IMR-90 (cell line): ENCODE data around the gene MGAT3. TPM values are rescaled to one million over a fixed set of nuclear protein-coding genes. Genes with fewer than 3 reads are reported as not detected.

Experiments used
- ATAC-seq: fragments of 200-7000 bp; cut with Tn5 transposase; 2 replicates; pipeline ENCODE4 v1.9.1; 2020; ENCODE audit warnings: low read depth, mild to moderate bottlenecking, moderate library complexity
- BruUV-seq: library from RNA; stranded (reverse); fragments of 400-500 nt; replicated peaks from 2 replicates; lab custom pipeline; 2021; lab: Mats Ljungman, UMichigan
- CTCF ChIA-PET: fragments of 300-600 bp; formaldehyde crosslinking; extraction: SDS; loops from one replicate; lab custom pipeline; 2021; ENCODE audit warnings: antibody characterized with exemption; lab: Yijun Ruan, JAX
- POLR2A ChIA-PET: fragments of 300-600 bp; sonication (Branson Sonifier 250); formaldehyde crosslinking; loops from one replicate; lab custom pipeline; 2022; ENCODE audit warnings: antibody characterized with exemption; ENCODE audit not compliant: unreplicated experiment; lab: Charles Lee
- DNase-seq: peaks from one replicate; pipeline ENCODE4 v3.0.0; 2013
- H2AFZ ChIP-seq: replicated peaks from 2 replicates; pipeline ENCODE3; 2013; ENCODE audit warnings: low read length, mild to moderate bottlenecking; ENCODE audit not compliant: poor library complexity
- H2AK5ac ChIP-seq: 2 replicates; pipeline ENCODE4 v1.6.1; 2013; ENCODE audit warnings: low read depth, low read length, inconsistent platforms
- H2AK9ac ChIP-seq: replicated peaks from 2 replicates; pipeline ENCODE3; 2013; ENCODE audit warnings: mild to moderate bottlenecking, low read depth, low read length, moderate library complexity; ENCODE audit not compliant: poor library complexity
- H2BK120ac ChIP-seq: 2 replicates; pipeline ENCODE4 v1.6.1; 2013; ENCODE audit warnings: low read depth, low read length, inconsistent platforms
- H2BK15ac ChIP-seq: 3 replicates; pipeline ENCODE4 v1.6.1; 2013; ENCODE audit warnings: low read depth, low read length, inconsistent platforms
- H2BK20ac ChIP-seq: 2 replicates; pipeline ENCODE4 v1.6.1; 2013; ENCODE audit warnings: low read depth, mild to moderate bottlenecking, inconsistent platforms, low read length, moderate library complexity
- H2BK5ac ChIP-seq: 2 replicates; pipeline ENCODE4 v1.6.1; 2013; ENCODE audit warnings: mild to moderate bottlenecking, low read depth, low read length, inconsistent platforms; ENCODE audit not compliant: poor library complexity, severe bottlenecking
- H3K14ac ChIP-seq: replicated peaks from 2 replicates; pipeline ENCODE4 v1.6.1; 2013; ENCODE audit warnings: low read depth, low read length, inconsistent platforms
- H3K18ac ChIP-seq: 2 replicates; pipeline ENCODE4 v1.6.1; 2013; ENCODE audit warnings: low read depth, low read length, control low read depth
- H3K23ac ChIP-seq: 2 replicates; pipeline ENCODE4 v1.6.1; 2013; ENCODE audit warnings: low read depth, low read length, inconsistent platforms
- H3K27ac ChIP-seq: 2 replicates; pipeline ENCODE4 v1.5.1; 2013; ENCODE audit warnings: mild to moderate bottlenecking, control low read depth, low read length; ENCODE audit not compliant: insufficient read depth
- H3K27me3 ChIP-seq: 2 replicates; pipeline ENCODE4 v1.6.1; 2013; ENCODE audit warnings: low read length; ENCODE audit not compliant: control insufficient read depth, insufficient read depth
- H3K36me3 ChIP-seq: 2 replicates; pipeline ENCODE4 v1.6.1; 2013; ENCODE audit warnings: low read length, mixed read lengths; ENCODE audit not compliant: control insufficient read depth, insufficient read depth
- H3K4ac ChIP-seq: 2 replicates; pipeline ENCODE4 v1.6.1; 2013; ENCODE audit warnings: low read depth, low read length, inconsistent platforms
- H3K4me1 ChIP-seq: 2 replicates; pipeline ENCODE4 v1.6.1; 2013; ENCODE audit warnings: low read length, mixed read lengths; ENCODE audit not compliant: control insufficient read depth, insufficient read depth
- H3K4me2 ChIP-seq: 2 replicates; pipeline ENCODE4 v1.6.1; 2013; ENCODE audit warnings: low read depth, mild to moderate bottlenecking, control low read depth, low read length, moderate library complexity
- H3K4me3 ChIP-seq: 2 replicates; pipeline ENCODE4 v1.5.1; 2013; ENCODE audit warnings: low read depth, mild to moderate bottlenecking, control low read depth, low read length, moderate library complexity; ENCODE audit not compliant: insufficient read depth
- H3K56ac ChIP-seq: 2 replicates; pipeline ENCODE4 v1.6.1; 2013; ENCODE audit warnings: low read length, inconsistent platforms; ENCODE audit not compliant: insufficient read depth; ENCODE audit errors: extremely low read depth
- H3K79me1 ChIP-seq, 2 experiments: 2 replicates each; pipeline ENCODE4 v1.6.1; 2013; ENCODE audit warnings: low read length in 2 of 2, inconsistent platforms in 1 of 2, low read depth in 1 of 2
- H3K9ac ChIP-seq: 2 replicates; pipeline ENCODE4 v1.6.1; 2013; ENCODE audit warnings: low read depth, low read length, control low read depth
- H3K9me1 ChIP-seq: 2 replicates; pipeline ENCODE4 v1.6.1; 2013; ENCODE audit warnings: low read length, inconsistent platforms; ENCODE audit not compliant: insufficient read depth
- H3K9me3 ChIP-seq: 2 replicates; pipeline ENCODE4 v1.6.1; 2013; ENCODE audit warnings: low read length; ENCODE audit not compliant: control insufficient read depth, insufficient read depth
- H4K20me1 ChIP-seq: 2 replicates; pipeline ENCODE4 v1.6.1; 2013; ENCODE audit warnings: low read length, inconsistent platforms; ENCODE audit not compliant: insufficient read depth
- H4K5ac ChIP-seq: 2 replicates; pipeline ENCODE4 v1.6.1; 2013; ENCODE audit warnings: mild to moderate bottlenecking, low read depth, low read length, control low read depth
- H4K8ac ChIP-seq, 2 experiments: 2 replicates each; pipeline ENCODE4 v1.6.1; 2013; ENCODE audit warnings: low read depth in 2 of 2, low read length in 2 of 2, control low read depth in 1 of 2, inconsistent platforms in 1 of 2
- H4K91ac ChIP-seq: 2 replicates; pipeline ENCODE4 v1.6.1; 2013; ENCODE audit warnings: low read depth, low read length, inconsistent platforms; ENCODE audit not compliant: insufficient read depth
- BHLHE40 ChIP-seq: fragments of 150-350 bp; IDR thresholded peaks from 2 replicates; pipeline ENCODE4 v1.6.1; 2016; ENCODE audit warnings: mild to moderate bottlenecking, low read depth, low read length
- CEBPB ChIP-seq: IDR thresholded peaks from 2 replicates; pipeline ENCODE4 v1.6.1; 2012; ENCODE audit warnings: low read depth, low read length, improper control_type of control experiment
- CHD1 ChIP-seq: IDR thresholded peaks from 2 replicates; pipeline ENCODE4 v1.6.1; 2012; ENCODE audit warnings: low read depth, low read length, improper control_type of control experiment
- CTCF ChIP-seq: conservative IDR thresholded peaks from 2 replicates; pipeline ENCODE4 v1.5.1; 2012; ENCODE audit warnings: mild to moderate bottlenecking, low read depth, low read length, improper control_type of control experiment
- FOS ChIP-seq: fragments of 150-350 bp; IDR thresholded peaks from 2 replicates; pipeline ENCODE4 v1.6.1; 2016; ENCODE audit warnings: low read depth, low read length
- MAZ ChIP-seq: IDR thresholded peaks from 2 replicates; pipeline ENCODE4 v1.6.1; 2012; ENCODE audit warnings: low read depth, mild to moderate bottlenecking, low read length, improper control_type of control experiment, moderate library complexity, borderline replicate concordance
- MXI1 ChIP-seq: IDR thresholded peaks from 2 replicates; pipeline ENCODE4 v1.6.1; 2012; ENCODE audit warnings: low read depth, mild to moderate bottlenecking, low read length, moderate library complexity, borderline replicate concordance
- NFE2L2 ChIP-seq: fragments of 150-350 bp; IDR thresholded peaks from 2 replicates; pipeline ENCODE4 v1.6.1; 2016; ENCODE audit warnings: low read depth, mild to moderate bottlenecking, low read length
- POLR2A ChIP-seq: IDR thresholded peaks from 2 replicates; pipeline ENCODE4 v1.6.1; 2012; ENCODE audit warnings: mild to moderate bottlenecking, low read depth, low read length
- RAD21 ChIP-seq: IDR thresholded peaks from 2 replicates; pipeline ENCODE4 v1.6.1; 2012; ENCODE audit warnings: low read length, improper control_type of control experiment
- RCOR1 ChIP-seq: IDR thresholded peaks from 2 replicates; pipeline ENCODE4 v1.6.1; 2012; ENCODE audit warnings: mild to moderate bottlenecking, low read length, improper control_type of control experiment; ENCODE audit not compliant: insufficient replicate concordance
- RFX5 ChIP-seq: IDR thresholded peaks from 2 replicates; pipeline ENCODE4 v1.8.0; 2012; ENCODE audit warnings: low read depth, mild to moderate bottlenecking, low read length, moderate library complexity
- SMC3 ChIP-seq: fragments of 150-350 bp; IDR thresholded peaks from 2 replicates; pipeline ENCODE4 v1.6.1; 2016; ENCODE audit warnings: low read depth, mild to moderate bottlenecking, antibody characterized with exemption, low read length, moderate library complexity
- USF2 ChIP-seq: fragments of 150-350 bp; IDR thresholded peaks from 2 replicates; pipeline ENCODE4 v1.6.1; 2017; ENCODE audit warnings: mild to moderate bottlenecking, antibody characterized with exemption, low read length, low read depth
- WGBS, 2 experiments: methylation state at CpG; one replicate each; pipeline versions ENCODE4 v1.1.5 to v1.1.7; 2013; ENCODE audit warnings: missing lambda C conversion rate in 2 of 2; ENCODE audit not compliant: insufficient read length in 1 of 2; ENCODE audit errors: extremely low coverage in 2 of 2; 5-methylcytosine and 5-hydroxymethylcytosine counted together
- dilution Hi-C: fragments of 300-500 bp; cut with HindIII; formaldehyde crosslinking; loops from one replicate; pipeline ENCODE4 v1.14.3; 2018; ENCODE audit warnings: low sequenced_read_pairs; ENCODE audit not compliant: unreplicated experiment
- in situ Hi-C: fragments of 300-500 bp; cut with MboI; formaldehyde crosslinking; loops from 3 replicates; pipeline ENCODE4 v1.14.3; 2019; ENCODE audit warnings: low sequenced_read_pairs, inconsistent platforms, mixed read lengths
- intact Hi-C: fragments of 100-400 bp; cut with micrococcal nuclease; formaldehyde crosslinking; loops from 2 replicates; pipeline ENCODE4 v1.10.0; 2022
- polyA plus RNA-seq, 3 experiments: library from polyadenylated mRNA; depleted of rRNA; stranded (reverse); fragments of >200 nt; gene quantifications; 2 replicates each; pipeline ENCODE4 v1.2.3, GENCODE V29; 2012; ENCODE audit warnings: low replicate concordance in 1 of 3
- total RNA-seq: library from RNA; depleted of rRNA; stranded (reverse); fragments of >200 nt; gene quantifications from 2 replicates; pipeline ENCODE4 v1.2.3, GENCODE V29; 2012

MGAT3 gene
- total and polyA plus RNA-seq, 2 of the 4 experiments (the other 2 are of a cell fraction): 0.36 to 1.1 TPM

GRCh38 chr22:39443398-39443797, 13.4 kb upstream of the MGAT3 start:
- Histone ChIP-seq H2AK5ac (no peak overlapping the region), H3K27ac (no peak overlapping the region), H2BK5ac (no peak overlapping the region), H2AFZ (no peak overlapping the region), H3K14ac (no peak overlapping the region), H2BK15ac (no peak overlapping the region), H2AK9ac (no peak overlapping the region), H3K9me1 (no peaks in the 10 kb centered on the region), H4K20me1 (no peaks in the 10 kb centered on the region), H3K4me2 (no peak overlapping the region), H3K56ac (no peak overlapping the region), H3K79me1 (no peaks in the 10 kb centered on the region), H2BK20ac (no peak overlapping the region), H3K23ac (no peak overlapping the region), H3K9ac (no peak overlapping the region), H3K27me3 (peaks cover 2% of the 10 kb centered on the region; the same call in 1 of the 2 replicates), H3K9me3 (no peaks in the 10 kb centered on the region), H4K91ac (no peak overlapping the region), H4K5ac (no peak overlapping the region), H3K4me1 (no peaks in the 10 kb centered on the region), H3K18ac (no peak overlapping the region), H3K4ac (no peak overlapping the region), H3K36me3 (no peaks in the 10 kb centered on the region), H2BK120ac (no peak overlapping the region), H4K8ac (no peak overlapping the region), H3K4me3 (no peak overlapping the region)
- no peak for ATAC-seq
- ChIA-PET CTCF (no interaction called here), POLR2A (no interaction called here)
- intact Hi-C loops (no loop called here), dilution Hi-C loops (no loop called here), in situ Hi-C loops (no loop called here)
- no TSS peak for BruUV-seq
- TF ChIP-seq CTCF (no peak), NFE2L2 (no peak), BHLHE40 (no peak), CEBPB (no peak), USF2 (no peak), FOS (no peak), SMC3 (no peak), MXI1 (no peak), POLR2A (no peak), RFX5 (no peak), MAZ (no peak), CHD1 (no peak), RAD21 (no peak), RCOR1 (no peak)
- no peak for DNase-seq
- 95% methylated on average over 3 of the region's 6 CpGs; no CpG with 5 or more reads in 1 of the 2 experiments for WGBS, 2 experiments
